ENCODE results near the gene CASP8AP2.

GRCh38 chr6:89807581-89807980 lies 22.1 kb upstream of the CASP8AP2 start:
- TF ChIP-seq CTCF (IDR thresholded peaks at IDR 0.05 in 4 of 5, conservative IDR thresholded peaks at IDR 0.05 in 1 of 5) (no peak), POLR2A (IDR thresholded peaks at IDR 0.05) (no peak)
